HepG2 (cell line): Measurements from ENCODE around the gene PDYN. TPM values are rescaled to one million over a fixed set of nuclear protein-coding genes. Genes with fewer than 3 reads are reported as not detected.

Experiments
- BHLHE40 ChIP-seq: IDR thresholded peaks from 2 replicates; pipeline ENCODE4 v1.6.1; 2011; ENCODE audit warnings: low read length, improper control_type of control experiment
- CBX2 ChIP-seq, 2 experiments: fragments of 200-600 bp in 1 of 2; sonication (generic); formaldehyde crosslinking in 1 of 2; IDR thresholded peaks; 2 replicates each; pipeline versions ENCODE4 v1.7.0 to v1.8.1; 2018 to 2022; ENCODE audit warnings: low read depth in 2 of 2, low read length in 1 of 2, mild to moderate bottlenecking in 1 of 2, missing genetic modification reagents in 1 of 2
- ELF4 ChIP-seq: sonication (generic); formaldehyde crosslinking; IDR thresholded peaks from 2 replicates; pipeline ENCODE4 v1.5.0; 2020; ENCODE audit warnings: missing genetic modification reagents, mild to moderate bottlenecking, moderate library complexity, borderline replicate concordance
- NCOA5 ChIP-seq: sonication (generic); formaldehyde crosslinking; IDR thresholded peaks from 2 replicates; pipeline ENCODE4 v1.4.0; 2020; ENCODE audit warnings: missing genetic modification reagents
- PAX8 ChIP-seq: sonication (generic); formaldehyde crosslinking; IDR thresholded peaks from 2 replicates; pipeline ENCODE4 v1.8.0; 2022; ENCODE audit warnings: mild to moderate bottlenecking, missing genetic modification reagents, borderline replicate concordance
- RBM39 ChIP-seq: fragments of 200-400 bp; formaldehyde crosslinking; IDR thresholded peaks from one replicate; pipeline ENCODE4 v1.6.1; 2018; ENCODE audit warnings: antibody characterized with exemption, mild to moderate bottlenecking, low read depth, low read length; ENCODE audit not compliant: poor library complexity, severe bottlenecking
- TBX2 ChIP-seq: sonication (generic); formaldehyde crosslinking; IDR thresholded peaks from 2 replicates; pipeline ENCODE4 v1.5.0; 2020; ENCODE audit warnings: missing genetic modification reagents, mild to moderate bottlenecking, borderline replicate concordance
- TOPORS ChIP-seq: sonication (generic); formaldehyde crosslinking; IDR thresholded peaks from 2 replicates; pipeline ENCODE4 v1.8.0; 2023; ENCODE audit warnings: mild to moderate bottlenecking, missing genetic modification reagents
- ZNF33A ChIP-seq: sonication (generic); formaldehyde crosslinking; IDR thresholded peaks from 2 replicates; pipeline ENCODE4 v1.5.1; 2020; ENCODE audit warnings: missing genetic modification reagents, mild to moderate bottlenecking, moderate library complexity, borderline replicate concordance
- ZNF574 ChIP-seq: sonication (generic); formaldehyde crosslinking; IDR thresholded peaks from 2 replicates; pipeline ENCODE4 v1.4.0; 2020; ENCODE audit warnings: missing genetic modification reagents
- polyA plus RNA-seq, 8 experiments: library from polyadenylated mRNA; depleted of rRNA in 3 of 8; stranded (reverse) in 7 of 8; unstranded in 1 of 8; fragments of >200 nt; fragmentation: Illumina TruSeq in 4 of 8; extraction: Trizol in 4 of 8; gene quantifications; 2 replicates each; pipeline versions ENCODE4 v1.2.1 to v1.2.3, GENCODE V29; 2011 to 2016; ENCODE audit warnings: low read depth in 4 of 8, missing spikeins in 1 of 8, mixed read lengths in 1 of 8; ENCODE audit not compliant: insufficient read depth in 1 of 8
- total RNA-seq, 5 experiments: library from RNA; depleted of rRNA; stranded (reverse); fragments of >200 nt; fragmentation: Illumina TruSeq; extraction: Trizol; gene quantifications; 2 replicates each; pipeline ENCODE4 v1.2.3, GENCODE V29; 2016; ENCODE audit warnings: low read depth in 1 of 5
- TF ChIP-seq, protein P1 (sequence below): sonication (generic); formaldehyde crosslinking; IDR thresholded peaks from 2 replicates; pipeline ENCODE4 v1.8.1; 2022; ENCODE audit warnings: low read depth, mild to moderate bottlenecking, missing genetic modification reagents
- TF ChIP-seq, protein P2 (sequence below): sonication (generic); formaldehyde crosslinking; IDR thresholded peaks from 2 replicates; pipeline ENCODE4 v1.5.0; 2020; ENCODE audit warnings: mild to moderate bottlenecking, missing genetic modification reagents
- TF ChIP-seq, protein P3 (sequence below): sonication (generic); formaldehyde crosslinking; IDR thresholded peaks from 2 replicates; pipeline ENCODE4 v1.4.0; 2020; ENCODE audit warnings: missing genetic modification reagents, mild to moderate bottlenecking, borderline replicate concordance

The PDYN gene
- total and polyA plus RNA-seq, 2 of the 13 experiments (the other 11 are each of a cell fraction or from before 2014, with no cell fraction given) = not detected

GRCh38 chr20:1965520-1966351 lies 28.1 kb downstream of the PDYN start (continued):
- no peak for TF ChIP-seq PAX8
- TF ChIP-seq, protein P1, sequence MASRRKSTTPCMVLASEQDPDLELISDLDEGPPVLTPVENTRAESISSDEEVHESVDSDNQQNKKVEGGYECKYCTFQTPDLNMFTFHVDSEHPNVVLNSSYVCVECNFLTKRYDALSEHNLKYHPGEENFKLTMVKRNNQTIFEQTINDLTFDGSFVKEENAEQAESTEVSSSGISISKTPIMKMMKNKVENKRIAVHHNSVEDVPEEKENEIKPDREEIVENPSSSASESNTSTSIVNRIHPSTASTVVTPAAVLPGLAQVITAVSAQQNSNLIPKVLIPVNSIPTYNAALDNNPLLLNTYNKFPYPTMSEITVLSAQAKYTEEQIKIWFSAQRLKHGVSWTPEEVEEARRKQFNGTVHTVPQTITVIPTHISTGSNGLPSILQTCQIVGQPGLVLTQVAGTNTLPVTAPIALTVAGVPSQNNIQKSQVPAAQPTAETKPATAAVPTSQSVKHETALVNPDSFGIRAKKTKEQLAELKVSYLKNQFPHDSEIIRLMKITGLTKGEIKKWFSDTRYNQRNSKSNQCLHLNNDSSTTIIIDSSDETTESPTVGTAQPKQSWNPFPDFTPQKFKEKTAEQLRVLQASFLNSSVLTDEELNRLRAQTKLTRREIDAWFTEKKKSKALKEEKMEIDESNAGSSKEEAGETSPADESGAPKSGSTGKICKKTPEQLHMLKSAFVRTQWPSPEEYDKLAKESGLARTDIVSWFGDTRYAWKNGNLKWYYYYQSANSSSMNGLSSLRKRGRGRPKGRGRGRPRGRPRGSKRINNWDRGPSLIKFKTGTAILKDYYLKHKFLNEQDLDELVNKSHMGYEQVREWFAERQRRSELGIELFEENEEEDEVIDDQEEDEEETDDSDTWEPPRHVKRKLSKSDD (CRISPR knock-in tag) = no peak
- TF ChIP-seq BHLHE40 = no peak
- no peak for TF ChIP-seq CBX2 (IDR thresholded peaks at IDR 0.05; ENCODE audit: low read depth, low read length)
- TF ChIP-seq CBX2 (CRISPR knock-in tag; IDR thresholded peaks at IDR 0.05; ENCODE audit: low read depth) = no peak
- peak; percentile 49 for TF ChIP-seq ZNF574 (CRISPR knock-in tag)
- peak; percentile 30; the same call in 1 of the 2 replicates for TF ChIP-seq TBX2 (CRISPR knock-in tag)
- TF ChIP-seq, protein P2, sequence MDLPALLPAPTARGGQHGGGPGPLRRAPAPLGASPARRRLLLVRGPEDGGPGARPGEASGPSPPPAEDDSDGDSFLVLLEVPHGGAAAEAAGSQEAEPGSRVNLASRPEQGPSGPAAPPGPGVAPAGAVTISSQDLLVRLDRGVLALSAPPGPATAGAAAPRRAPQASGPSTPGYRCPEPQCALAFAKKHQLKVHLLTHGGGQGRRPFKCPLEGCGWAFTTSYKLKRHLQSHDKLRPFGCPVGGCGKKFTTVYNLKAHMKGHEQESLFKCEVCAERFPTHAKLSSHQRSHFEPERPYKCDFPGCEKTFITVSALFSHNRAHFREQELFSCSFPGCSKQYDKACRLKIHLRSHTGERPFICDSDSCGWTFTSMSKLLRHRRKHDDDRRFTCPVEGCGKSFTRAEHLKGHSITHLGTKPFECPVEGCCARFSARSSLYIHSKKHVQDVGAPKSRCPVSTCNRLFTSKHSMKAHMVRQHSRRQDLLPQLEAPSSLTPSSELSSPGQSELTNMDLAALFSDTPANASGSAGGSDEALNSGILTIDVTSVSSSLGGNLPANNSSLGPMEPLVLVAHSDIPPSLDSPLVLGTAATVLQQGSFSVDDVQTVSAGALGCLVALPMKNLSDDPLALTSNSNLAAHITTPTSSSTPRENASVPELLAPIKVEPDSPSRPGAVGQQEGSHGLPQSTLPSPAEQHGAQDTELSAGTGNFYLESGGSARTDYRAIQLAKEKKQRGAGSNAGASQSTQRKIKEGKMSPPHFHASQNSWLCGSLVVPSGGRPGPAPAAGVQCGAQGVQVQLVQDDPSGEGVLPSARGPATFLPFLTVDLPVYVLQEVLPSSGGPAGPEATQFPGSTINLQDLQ (CRISPR knock-in tag) = no peak
- TF ChIP-seq TOPORS (CRISPR knock-in tag) = no peak
- TF ChIP-seq, protein P3, sequence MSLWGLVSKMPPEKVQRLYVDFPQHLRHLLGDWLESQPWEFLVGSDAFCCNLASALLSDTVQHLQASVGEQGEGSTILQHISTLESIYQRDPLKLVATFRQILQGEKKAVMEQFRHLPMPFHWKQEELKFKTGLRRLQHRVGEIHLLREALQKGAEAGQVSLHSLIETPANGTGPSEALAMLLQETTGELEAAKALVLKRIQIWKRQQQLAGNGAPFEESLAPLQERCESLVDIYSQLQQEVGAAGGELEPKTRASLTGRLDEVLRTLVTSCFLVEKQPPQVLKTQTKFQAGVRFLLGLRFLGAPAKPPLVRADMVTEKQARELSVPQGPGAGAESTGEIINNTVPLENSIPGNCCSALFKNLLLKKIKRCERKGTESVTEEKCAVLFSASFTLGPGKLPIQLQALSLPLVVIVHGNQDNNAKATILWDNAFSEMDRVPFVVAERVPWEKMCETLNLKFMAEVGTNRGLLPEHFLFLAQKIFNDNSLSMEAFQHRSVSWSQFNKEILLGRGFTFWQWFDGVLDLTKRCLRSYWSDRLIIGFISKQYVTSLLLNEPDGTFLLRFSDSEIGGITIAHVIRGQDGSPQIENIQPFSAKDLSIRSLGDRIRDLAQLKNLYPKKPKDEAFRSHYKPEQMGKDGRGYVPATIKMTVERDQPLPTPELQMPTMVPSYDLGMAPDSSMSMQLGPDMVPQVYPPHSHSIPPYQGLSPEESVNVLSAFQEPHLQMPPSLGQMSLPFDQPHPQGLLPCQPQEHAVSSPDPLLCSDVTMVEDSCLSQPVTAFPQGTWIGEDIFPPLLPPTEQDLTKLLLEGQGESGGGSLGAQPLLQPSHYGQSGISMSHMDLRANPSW (CRISPR knock-in tag) = no peak
- TF ChIP-seq NCOA5 (CRISPR knock-in tag) = no peak
- TF ChIP-seq ELF4 (CRISPR knock-in tag) = no peak
- TF ChIP-seq RBM39 = peak; percentile 79
- no peak for TF ChIP-seq ZNF33A (CRISPR knock-in tag)
